Psoas muscle (tissue), 8 donors: ENCODE results near the gene PHACTR3. TPM values are rescaled to one million over a fixed set of nuclear protein-coding genes. Genes with fewer than 3 reads are reported as not detected.
A peak's percentile ranks its signal among the peaks of the same experiment; 100 is the strongest.

Experiments
- ATAC-seq, 4 donors: fragments of 200-7000 bp; cut with Tn5 transposase; one replicate each; pipeline ENCODE4 v1.9.1; 2020; ENCODE audit warnings: moderate library complexity in 3 of 4, mild to moderate bottlenecking in 2 of 4
- DNase-seq, 2 donors: peaks; one replicate each; pipeline ENCODE4 v3.0.0-alpha.2; 2020
- H3K27ac ChIP-seq: fragments of 200-600 bp; one replicate; pipeline ENCODE4 v1.8.0; 2022
- H3K27me3 ChIP-seq, 3 donors: fragments of 200-600 bp in 1 of 3; one replicate each; pipeline versions ENCODE4 v1.6.1 to v1.8.0; 2013 to 2022; ENCODE audit warnings: low read length in 2 of 3, mild to moderate bottlenecking in 2 of 3, moderate library complexity in 1 of 3; ENCODE audit not compliant: insufficient read depth in 3 of 3
- H3K36me3 ChIP-seq, 2 donors: fragments of 200-600 bp in 1 of 2; one replicate each; pipeline versions ENCODE4 v1.6.1 to v1.8.0; 2013 to 2022; ENCODE audit warnings: low read depth in 1 of 2, mild to moderate bottlenecking in 1 of 2, moderate library complexity in 1 of 2; ENCODE audit not compliant: insufficient read depth in 1 of 2
- H3K4me1 ChIP-seq: fragments of 200-600 bp; one replicate; pipeline ENCODE4 v1.8.0; 2022
- H3K4me3 ChIP-seq: fragments of 200-600 bp; one replicate; pipeline ENCODE4 v1.8.0; 2022; ENCODE audit warnings: mild to moderate bottlenecking
- H3K9me3 ChIP-seq: fragments of 200-600 bp; one replicate; pipeline ENCODE4 v1.8.0; 2022
- CTCF ChIP-seq: fragments of 200-600 bp; IDR thresholded peaks from one replicate; pipeline ENCODE4 v1.8.0; 2022; ENCODE audit warnings: antibody characterized with exemption
- WGBS, 3 donors: extraction: QIAGEN DNeasy Blood & Tissue Kit; methylation state at CpG; one replicate each; pipeline versions ENCODE4 v1.1.6 to v1.1.7; 2013; 5-methylcytosine and 5-hydroxymethylcytosine counted together
- intact Hi-C, 2 donors: fragments of 100-400 bp; cut with DNase I; formaldehyde crosslinking; loops; one replicate each; pipeline versions ENCODE4 v1.11.0 to v1.14.2; 2022
- polyA plus RNA-seq, 3 donors: library from polyadenylated mRNA; stranded (reverse); fragments of 200-250 nt; gene quantifications; one replicate each; pipeline ENCODE4 v1.2.3, GENCODE V29; 2013
- total RNA-seq, 4 donors: library from RNA; stranded (reverse); fragmentation: NEBNext Ultra II Directional in 2 of 4; extraction: Animal tissue kit (Norgen Biotek cat#: 25700) in 2 of 4; gene quantifications; one replicate each; pipeline versions ENCODE4 v1.2.1 to v1.2.4, GENCODE V29; 2021 to 2023
- donor health status: healthy with polysubstance abuse.
- donor health status: DM: no; HTN: no; CAD: no; lungs with moderate emphysema.
- donor health status: Bipolar disorder and iron deficiency.
- donor health status: healthy.
- donor health status: DM: yes; HTN: yes; CAD: no.
- donor health status: DM: no; HTN: no; CAD: no.
- donor health status: DM: no; HTN: no; CAD: no.
- donor health status: DM: yes; HTN: yes; CAD: no.

The PHACTR3 gene
- total and polyA plus RNA-seq, 7 donors = 0.10 to 0.46 (median 0.15) TPM; not detected in 3

GRCh38 chr20:59825563-59825920 is 221.2 kb downstream of the PHACTR3 start:
- ATAC-seq (no peak), DNase-seq (no peak)
- 96 to 99% (median 97%) methylated on average over 4 of the region's 4 CpGs for WGBS, 3 donors
- TF ChIP-seq CTCF = no peak
- intact Hi-C loops = no loop called here
- Histone ChIP-seq H3K27me3 (peaks cover 0 to 17% (median 0%) of the 10 kb centered on the region in 3 donors), H3K36me3 (no peaks in the 10 kb centered on the region), H3K27ac (no peak overlapping the region), H3K9me3 (no peaks in the 10 kb centered on the region), H3K4me3 (no peak overlapping the region), H3K4me1 (no peaks in the 10 kb centered on the region)

GRCh38 chr20:59825944-59826759 is 221.8 kb downstream of the PHACTR3 start:
- Histone ChIP-seq H3K4me1 (no peaks in the 10 kb centered on the region), H3K9me3 (no peaks in the 10 kb centered on the region), H3K27me3 (peaks cover 0 to 22% (median 0%) of the 10 kb centered on the region in 3 donors), H3K4me3 (no peak overlapping the region), H3K36me3 (no peaks in the 10 kb centered on the region), H3K27ac (no peak overlapping the region)
- WGBS, 3 donors = 62 to 86% (median 76%) methylated on average over 11 of the region's 11 CpGs
- peak in 1 of 4 donors; percentile 12 for ATAC-seq
- no peak for DNase-seq
- intact Hi-C loops = no loop called here
- TF ChIP-seq CTCF = no peak

GRCh38 chr20:59827138-59828056 is 223.1 kb downstream of the PHACTR3 start:
- Histone ChIP-seq H3K27me3 (peaks cover 0 to 22% (median 2%) of the 10 kb centered on the region in 3 donors), H3K9me3 (no peaks in the 10 kb centered on the region), H3K4me1 (no peaks in the 10 kb centered on the region), H3K27ac (no peak overlapping the region), H3K4me3 (no peak overlapping the region), H3K36me3 (no peaks in the 10 kb centered on the region)
- intact Hi-C loops = no loop called here
- 80 to 89% (median 86%) methylated on average over 16 of the region's 16 CpGs for WGBS, 3 donors
- TF ChIP-seq CTCF = no peak
- ATAC-seq (no peak), DNase-seq (no peak)

GRCh38 chr20:59828125-59829053 is 224.0 kb downstream of the PHACTR3 start:
- WGBS, 3 donors = 88 to 89% (median 89%) methylated on average over 15 of the region's 15 CpGs
- intact Hi-C loops = no loop called here
- TF ChIP-seq CTCF = no peak
- Histone ChIP-seq H3K4me3 (no peak overlapping the region), H3K27me3 (peaks cover 0 to 18% (median 4%) of the 10 kb centered on the region in 3 donors), H3K9me3 (no peaks in the 10 kb centered on the region), H3K27ac (no peak overlapping the region), H3K36me3 (no peaks in the 10 kb centered on the region), H3K4me1 (no peaks in the 10 kb centered on the region)
- DNase-seq = no peak
- no peak for ATAC-seq
